ENCODE data around the gene COIL. TPM values are rescaled to one million over a fixed set of nuclear protein-coding genes. Genes with fewer than 3 reads are reported as not detected.

COIL gene
- total RNA-seq, 1 donor from 2014 or later: 4.8 TPM

DNA sequence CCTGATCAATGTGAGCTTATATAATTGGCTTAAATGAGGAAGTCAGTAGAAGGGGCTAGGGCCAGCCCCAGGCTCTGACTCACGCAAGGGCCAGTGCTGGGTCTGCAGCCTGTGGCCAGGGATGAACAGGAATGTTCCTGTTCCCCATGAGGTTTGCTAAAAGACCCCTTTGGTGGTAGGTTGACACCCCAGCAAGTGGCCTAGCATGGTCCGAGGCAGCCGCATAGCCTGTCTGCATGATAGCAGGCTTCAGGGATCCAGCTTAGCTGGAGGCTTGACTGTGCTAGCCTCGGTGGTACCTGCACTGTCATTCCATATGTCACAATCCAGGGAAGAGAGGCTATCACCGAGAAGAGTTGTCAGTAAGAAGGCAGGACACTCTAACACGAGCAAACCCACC lies 70.5 kb downstream of the COIL start:
- peaks cover 37 to 76% of the 10 kb centered on the region in 2 donors for H3K36me3 ChIP-seq
- H3K27me3 ChIP-seq: no peaks in the 10 kb centered on the region
- no peaks in the 10 kb centered on the region for H3K4me1 ChIP-seq
- H3K4me3 ChIP-seq: no peak overlapping the region
- TF ChIP-seq, protein P1, sequence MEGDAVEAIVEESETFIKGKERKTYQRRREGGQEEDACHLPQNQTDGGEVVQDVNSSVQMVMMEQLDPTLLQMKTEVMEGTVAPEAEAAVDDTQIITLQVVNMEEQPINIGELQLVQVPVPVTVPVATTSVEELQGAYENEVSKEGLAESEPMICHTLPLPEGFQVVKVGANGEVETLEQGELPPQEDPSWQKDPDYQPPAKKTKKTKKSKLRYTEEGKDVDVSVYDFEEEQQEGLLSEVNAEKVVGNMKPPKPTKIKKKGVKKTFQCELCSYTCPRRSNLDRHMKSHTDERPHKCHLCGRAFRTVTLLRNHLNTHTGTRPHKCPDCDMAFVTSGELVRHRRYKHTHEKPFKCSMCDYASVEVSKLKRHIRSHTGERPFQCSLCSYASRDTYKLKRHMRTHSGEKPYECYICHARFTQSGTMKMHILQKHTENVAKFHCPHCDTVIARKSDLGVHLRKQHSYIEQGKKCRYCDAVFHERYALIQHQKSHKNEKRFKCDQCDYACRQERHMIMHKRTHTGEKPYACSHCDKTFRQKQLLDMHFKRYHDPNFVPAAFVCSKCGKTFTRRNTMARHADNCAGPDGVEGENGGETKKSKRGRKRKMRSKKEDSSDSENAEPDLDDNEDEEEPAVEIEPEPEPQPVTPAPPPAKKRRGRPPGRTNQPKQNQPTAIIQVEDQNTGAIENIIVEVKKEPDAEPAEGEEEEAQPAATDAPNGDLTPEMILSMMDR (IDR thresholded peaks at IDR 0.05): no peak
- H3K27ac ChIP-seq: no peak overlapping the region
- DNase-seq (ENCODE audit: low spot score in 2 of 2): no peak
- intact Hi-C loops (cut with DNase I): no loop called here
- no peaks in the 10 kb centered on the region for H3K9me3 ChIP-seq

Other genes starting within 250 kb of the COIL start
- 10.1 TPM for gene C17orf67, start 127.1 kb downstream of the COIL start, total RNA-seq
- 85.0 TPM for gene DGKE, start 126.9 kb downstream of the COIL start, total RNA-seq
- gene TRIM25, start 47.0 kb downstream of the COIL start, total RNA-seq: 65.3 TPM
- 76.2 TPM for gene SCPEP1, start 17.1 kb upstream of the COIL start, total RNA-seq
- gene AKAP1, start 124.2 kb upstream of the COIL start, total RNA-seq: 127 TPM

All from ascending aorta (tissue), 2 donors.